ENCODE results near the gene RPF1. TPM values are rescaled to one million over a fixed set of nuclear protein-coding genes. Genes with fewer than 3 reads are reported as not detected.

RPF1 gene
- total and polyA plus RNA-seq, 2 of the 8 experiments (the other 6 are each of a cell fraction or from before 2014, with no cell fraction given): 18.7 to 41.8 TPM

DNA sequence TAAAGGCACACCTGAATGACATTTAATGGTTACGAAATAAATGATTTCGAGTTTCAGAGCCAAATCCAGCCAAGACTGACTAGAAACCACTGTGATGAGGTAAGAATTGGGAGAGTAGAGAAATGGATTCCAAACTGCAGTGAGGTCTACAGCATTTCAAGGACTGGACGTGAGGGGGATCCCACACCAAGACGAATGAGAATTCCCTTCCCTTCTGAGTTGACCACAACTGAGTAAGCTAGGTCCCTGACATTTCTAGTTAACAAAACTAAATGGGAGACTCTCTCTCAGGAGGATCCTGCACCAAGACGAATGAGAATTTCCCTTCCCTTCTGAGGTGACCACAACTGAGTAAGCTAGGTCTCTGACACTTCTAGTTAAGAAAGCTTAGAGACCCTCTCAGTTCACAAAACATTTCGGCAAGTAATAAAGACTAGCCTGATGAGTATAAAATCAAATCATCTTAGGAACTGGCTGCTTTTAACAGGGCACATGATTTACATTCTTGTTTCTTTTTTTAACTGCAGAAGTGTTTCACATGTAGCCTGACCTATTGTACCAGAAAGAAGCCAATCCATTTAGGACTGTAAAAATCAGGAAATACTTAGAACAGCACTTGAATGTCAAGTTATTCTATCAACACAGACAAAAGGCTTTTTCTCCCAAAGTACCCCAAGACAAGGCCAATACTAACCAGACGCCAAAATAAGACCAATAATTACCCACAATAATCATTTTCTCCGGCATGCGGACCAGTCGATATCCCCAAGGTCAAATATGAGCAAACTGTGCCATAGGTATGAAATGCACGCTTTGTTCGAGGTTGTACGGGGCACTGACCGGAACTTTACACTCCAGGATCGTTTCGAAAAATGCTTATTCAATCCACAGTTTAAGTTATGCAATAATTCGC lies 25.8 kb downstream of the RPF1 start:
- peaks cover 0 to 14% (median 0%) of the 10 kb centered on the region in 4 experiments; a peak in 4 of 8 replicates for H3K36me3 ChIP-seq (ENCODE audit: control insufficient read depth in 2 of 4, insufficient read depth in 4 of 4, low read length in 3 of 4)
- no peak overlapping the region for H2BK15ac ChIP-seq (ENCODE audit: low read length)
- H3K4ac ChIP-seq (replicated peaks; ENCODE audit: insufficient read length, low read depth, low read length): peak overlapping the region; percentile 57
- H3K9me3 ChIP-seq (ENCODE audit: insufficient read depth in 2 of 2, low read depth in 1 of 2, low read length in 1 of 2): no peaks in the 10 kb centered on the region
- DNase-seq (ENCODE audit: low read depth in 1 of 2, low spot score in 2 of 2) (no peak), FAIRE-seq (no peak)
- H3K23ac ChIP-seq (ENCODE audit: insufficient read length): no peak overlapping the region
- H3K56ac ChIP-seq (replicated peaks; ENCODE audit: insufficient read length, low read depth, low read length): no peak overlapping the region
- H3K4me3 ChIP-seq (ENCODE audit: extremely low read depth in 1 of 4, insufficient read depth in 2 of 4, low read depth in 3 of 4, low read length in 4 of 4): peak overlapping the region; percentile 88 to 97 (median 92)
- no peak overlapping the region for H2BK20ac ChIP-seq (ENCODE audit: low read length)
- H3K4me1 ChIP-seq (replicated peaks in 1 of 4; ENCODE audit: control insufficient read depth in 3 of 4, insufficient read depth in 4 of 4, low read length in 3 of 4): peaks cover 0 to 13% (median 6%) of the 10 kb centered on the region in 4 experiments; a peak in 6 of 7 replicates
- peak overlapping the region; percentile 82 to 95 (median 88) for H3K9ac ChIP-seq (replicated peaks in 1 of 4; ENCODE audit: extremely low read depth in 1 of 4, low read depth in 3 of 4, low read length in 3 of 4)
- H3K4me2 ChIP-seq (ENCODE audit: insufficient read depth in 1 of 2, low read depth in 2 of 2, low read length in 2 of 2): peak overlapping the region; percentile 79 to 100
- no peak overlapping the region; the same call in 1 of the 2 replicates for H2BK12ac ChIP-seq (ENCODE audit: low read depth, low read length)
- no peak overlapping the region for H4K5ac ChIP-seq (ENCODE audit: insufficient read length, low read depth, low read length)
- H3K27me3 ChIP-seq (replicated peaks in 1 of 4; ENCODE audit: control insufficient read depth in 3 of 4, extremely low read depth in 1 of 4, insufficient read depth in 3 of 4, low read length in 3 of 4): no peaks in the 10 kb centered on the region
- H3K27ac ChIP-seq (ENCODE audit: low read depth, low read length): no peak overlapping the region
- peaks cover 3 to 51% of the 10 kb centered on the region in 2 experiments; a peak in 2 of 4 replicates for H3K79me2 ChIP-seq (ENCODE audit: control insufficient read depth in 1 of 2, insufficient read depth in 2 of 2, low read length in 2 of 2)
- peaks cover 16 to 20% of the 10 kb centered on the region in 2 experiments for H4K20me1 ChIP-seq (replicated peaks in 1 of 2; ENCODE audit: control insufficient read depth in 1 of 2, insufficient read depth in 2 of 2, low read length in 2 of 2)
- CTCF ChIA-PET (ENCODE audit: partially characterized antibody): interaction anchor here (0.6 to 2.0 kb wide), 9 partner anchors 9 to 708 kb away, joined by 3 to 6 read pairs (median 4); no protein-coding TSS in a partner anchor
- no peak overlapping the region for H3K14ac ChIP-seq (ENCODE audit: insufficient read length)
- peaks cover 4% of the 10 kb centered on the region; the same call in 1 of the 2 replicates for H3K79me1 ChIP-seq (ENCODE audit: low read depth, low read length)
- POLR2A ChIA-PET (ENCODE audit: partially characterized antibody): interaction anchor here (0.8 to 1.7 kb wide), 5 partner anchors 7 to 247 kb away, joined by 3 to 5 read pairs (median 4); partner anchors contain the start of gene CTBS
- WGBS, 2 experiments (ENCODE audit: extremely low coverage in 1 of 2, insufficient coverage in 1 of 2, insufficient read length in 1 of 2, insufficient replicate concordance in 2 of 2, low coverage in 1 of 2, low lambda C conversion rate in 2 of 2, missing lambda C conversion rate in 1 of 2): 26% methylated on average over 17 of the region's 17 CpGs; no CpG with 5 or more reads in 1 of the 2 experiments
- H3K23me2 ChIP-seq (ENCODE audit: low read depth, low read length): peaks cover 6% of the 10 kb centered on the region; the same call in 1 of the 2 replicates
- H2BK120ac ChIP-seq (replicated peaks; ENCODE audit: low read depth, low read length): no peak overlapping the region
- no peak overlapping the region for H2BK5ac ChIP-seq (ENCODE audit: low read depth, low read length)
- H4K8ac ChIP-seq (ENCODE audit: extremely low read depth, insufficient read depth, low read length): no peak overlapping the region
- H4K91ac ChIP-seq (replicated peaks; ENCODE audit: insufficient read length, low read length): no peak overlapping the region
- no peak overlapping the region for H3K18ac ChIP-seq (ENCODE audit: extremely low read depth, low read length)
- no peak for TF ChIP-seq TBP (IDR thresholded peaks at IDR 0.05; ENCODE audit: low read depth, low read length)
- no peak overlapping the region for H2AK5ac ChIP-seq (ENCODE audit: low read depth, low read length)
- H2AFZ ChIP-seq (ENCODE audit: low read length): no peak overlapping the region
